ENCODE results near the gene GCC2.
"Not testable (repeated sequence)": the region's sequence is repeated elsewhere in the genome, so short reads cannot be mapped to it uniquely, and the experiment has no call there.

GCC2 gene

DNA sequence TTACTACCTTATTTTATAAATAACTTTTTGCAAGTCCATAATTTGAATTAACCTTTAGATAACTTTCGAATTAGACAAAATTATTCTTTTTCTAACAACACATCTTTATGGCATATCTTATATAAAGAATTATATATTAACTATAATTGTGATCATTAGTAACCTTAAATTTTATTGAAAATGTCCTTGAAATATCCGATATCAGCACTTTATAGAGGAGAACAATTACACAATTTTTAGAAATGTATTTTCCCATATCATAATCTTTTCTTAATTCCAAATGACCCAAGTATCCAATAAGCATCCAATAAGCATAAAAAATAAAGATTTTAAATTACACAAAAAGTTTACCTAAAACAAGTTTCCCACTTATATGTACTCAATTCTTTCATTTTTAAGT is 7.3 kb upstream of the GCC2 start:
- no peak for DNase-seq

DNA sequence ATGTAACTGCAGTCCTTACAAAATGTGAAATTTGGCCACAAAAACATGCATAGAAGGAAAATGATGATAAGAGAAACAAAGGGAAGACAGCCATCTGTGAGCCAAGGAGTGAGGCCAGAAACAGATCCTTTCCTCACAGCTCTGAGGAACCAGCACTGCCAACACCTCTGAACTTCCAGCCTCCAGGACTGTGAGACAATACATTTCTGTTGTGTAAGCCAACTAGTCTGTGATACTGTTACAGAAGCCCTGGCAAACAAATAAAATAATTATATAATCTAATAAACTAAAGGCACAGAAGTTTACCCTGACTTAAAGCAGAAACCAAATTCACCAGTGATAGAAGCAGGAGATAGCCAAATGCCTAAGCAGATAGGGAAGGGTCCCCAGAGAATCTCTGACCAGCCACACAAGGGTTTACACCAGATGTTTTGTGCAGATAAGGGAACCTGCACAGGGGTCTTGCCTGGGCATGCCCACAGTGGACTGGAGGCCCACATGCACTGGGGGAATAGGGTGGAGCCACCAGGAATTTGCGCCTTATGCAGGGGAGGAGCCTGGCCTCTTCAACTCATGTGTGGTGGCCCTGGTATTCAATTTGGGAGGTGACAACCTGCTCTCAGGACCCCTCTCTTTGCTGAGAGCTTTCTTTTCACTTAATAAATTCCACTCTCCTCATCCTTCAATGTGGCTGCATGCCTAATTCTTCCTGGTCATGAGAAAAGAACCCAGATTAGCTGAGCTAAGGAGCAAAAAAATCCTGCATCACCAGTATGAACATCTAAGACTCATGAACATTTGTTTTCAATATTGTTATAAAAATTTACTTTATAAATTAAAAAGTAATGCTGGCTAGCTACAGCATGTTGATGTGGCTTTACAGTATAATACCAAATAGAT is 3.8 kb upstream of the GCC2 start:
- DNase-seq = no peak

DNA sequence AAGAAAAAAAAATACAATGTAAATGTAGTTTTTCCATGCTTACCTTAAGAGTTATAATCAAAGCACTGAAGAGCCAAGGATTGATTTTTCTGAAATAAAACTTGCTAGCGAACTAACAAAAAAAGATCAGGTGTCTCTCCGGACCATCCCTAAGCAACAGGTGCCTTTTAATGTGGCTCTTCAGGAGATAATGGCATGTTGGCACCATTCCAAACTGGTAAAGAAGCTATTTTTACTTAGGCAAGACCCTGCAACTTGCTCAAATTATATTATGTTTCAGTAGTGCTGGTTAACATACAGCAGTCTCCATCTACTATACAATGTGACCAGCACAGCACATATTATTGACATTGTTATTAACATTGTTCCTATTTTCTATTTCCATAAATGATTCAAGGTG is 2.3 kb upstream of the GCC2 start:
- no peak for DNase-seq

DNA sequence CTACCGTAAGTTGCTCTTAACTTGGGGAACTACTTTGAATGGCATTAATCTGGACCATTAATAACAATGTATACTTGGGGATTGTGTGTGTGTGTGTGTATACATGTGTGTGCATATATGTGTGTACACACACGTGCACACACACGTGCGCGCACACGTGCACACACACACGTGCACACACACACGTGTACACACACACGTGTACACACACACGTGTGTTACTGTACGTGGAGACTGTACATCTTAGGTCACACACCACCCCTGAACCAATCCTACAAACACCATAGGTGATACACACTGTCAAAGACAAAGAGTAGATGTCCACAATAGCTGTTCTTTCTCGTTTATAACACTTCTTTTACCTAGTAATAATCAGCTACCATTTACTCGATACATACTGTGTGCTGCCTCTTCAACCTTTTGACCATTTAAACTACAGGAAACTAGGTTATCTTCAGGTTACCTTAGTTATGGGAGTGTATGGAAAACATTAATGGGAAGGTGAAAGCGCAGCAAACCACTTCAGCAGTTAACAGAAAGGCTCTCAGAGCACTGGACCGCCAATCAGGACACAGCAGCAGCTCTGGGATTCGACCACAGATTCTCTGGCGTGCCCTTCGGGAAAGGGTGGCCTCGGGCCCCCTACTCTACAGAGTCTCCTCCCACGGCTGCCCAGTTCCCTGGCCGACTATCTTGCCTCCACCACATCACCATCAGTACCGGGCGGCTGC is 894 bp upstream of the GCC2 start:
- DNase-seq = no peak

DNA sequence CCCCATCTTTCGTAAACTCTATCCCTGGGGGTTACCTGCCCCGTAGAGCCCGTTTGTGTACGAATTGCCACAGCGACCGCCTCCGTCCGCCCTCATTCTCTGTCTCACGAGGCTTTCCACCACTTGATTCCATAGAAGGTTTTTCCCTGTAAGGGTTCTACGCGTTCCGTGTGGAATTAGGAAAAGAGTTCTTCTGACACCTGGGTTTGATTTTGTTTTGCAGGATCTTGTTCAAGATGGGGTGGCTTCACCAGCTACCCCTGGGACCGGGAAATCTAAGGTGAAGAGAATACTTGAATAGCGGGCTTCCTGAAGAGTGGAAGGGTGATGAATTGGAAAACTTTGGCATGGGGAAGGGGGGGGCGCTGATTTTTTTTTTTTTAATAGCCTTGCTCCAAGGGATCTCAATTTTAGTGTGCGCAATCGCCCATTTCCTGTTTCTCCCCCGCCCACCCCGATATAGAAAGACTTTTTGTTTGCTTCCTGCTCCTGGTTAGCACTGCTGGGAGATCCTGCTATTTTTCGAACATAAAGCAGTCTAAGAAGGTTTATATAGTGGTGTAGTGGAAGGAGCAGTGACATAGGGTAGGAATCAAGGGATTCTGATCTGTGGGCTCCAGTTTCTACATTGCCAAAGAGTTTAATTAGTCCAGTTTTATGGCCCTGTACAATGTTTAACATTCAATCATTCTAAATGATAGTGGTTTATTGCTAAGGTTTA is 564 bp downstream of the GCC2 start:
- no peak for DNase-seq

DNA sequence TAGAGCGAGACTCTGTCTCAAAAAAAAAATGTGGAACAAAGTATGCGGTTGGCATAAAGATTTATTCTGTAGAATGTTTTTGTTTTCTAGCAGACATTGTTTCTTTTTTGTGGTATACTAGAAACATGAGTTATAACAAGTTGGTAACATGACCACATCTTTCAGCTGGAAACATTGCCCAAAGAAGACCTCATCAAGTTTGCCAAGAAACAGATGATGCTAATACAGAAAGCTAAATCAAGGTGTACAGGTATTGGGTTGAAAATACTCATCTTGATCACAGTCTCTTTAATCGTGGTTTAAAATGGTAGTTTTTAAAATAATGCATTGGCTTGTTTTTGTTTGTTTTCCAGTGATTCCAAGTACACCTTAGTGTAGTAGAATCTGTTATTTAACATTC is 1.9 kb downstream of the GCC2 start:
- DNase-seq = no peak

DNA sequence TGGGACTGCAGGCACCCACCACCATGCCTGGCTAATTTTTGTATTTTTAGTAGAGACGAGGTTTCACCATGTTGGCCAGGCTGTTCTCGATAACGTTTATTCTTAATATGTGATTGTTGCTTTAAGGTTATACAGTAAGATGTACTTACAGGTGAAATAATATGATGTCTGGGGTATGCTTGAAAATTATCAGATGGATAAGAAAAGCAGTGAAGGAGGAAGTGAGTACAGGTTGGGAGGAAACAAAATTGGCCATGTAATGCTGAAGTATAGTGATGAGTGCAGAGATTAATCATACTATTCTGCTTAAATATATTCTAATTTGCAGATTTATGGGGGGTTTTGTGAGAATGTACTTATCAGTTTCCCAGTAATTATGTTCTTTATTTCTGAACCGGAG is 3.0 kb downstream of the GCC2 start:
- DNase-seq = no peak

DNA sequence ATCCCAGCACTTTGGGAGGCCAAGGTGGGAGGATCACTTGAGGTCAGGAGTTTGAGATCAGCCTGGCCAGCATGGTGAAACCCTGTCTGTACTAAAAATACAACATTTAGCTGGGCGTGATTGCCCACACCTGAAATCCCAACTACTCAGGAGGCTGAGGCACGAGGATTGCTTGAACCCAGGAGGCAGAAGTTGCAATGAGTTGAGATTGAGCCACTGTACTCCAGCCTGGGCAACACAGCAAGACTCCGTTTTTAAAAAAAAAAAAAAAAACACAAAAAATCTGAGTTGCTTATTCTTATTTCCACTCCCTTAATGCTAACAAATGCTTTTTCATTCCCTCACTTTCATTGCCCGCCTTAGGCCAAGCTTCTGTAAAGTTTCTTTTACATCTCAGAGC is 4.5 kb downstream of the GCC2 start:
- DNase-seq = not testable (repeated sequence)

DNA sequence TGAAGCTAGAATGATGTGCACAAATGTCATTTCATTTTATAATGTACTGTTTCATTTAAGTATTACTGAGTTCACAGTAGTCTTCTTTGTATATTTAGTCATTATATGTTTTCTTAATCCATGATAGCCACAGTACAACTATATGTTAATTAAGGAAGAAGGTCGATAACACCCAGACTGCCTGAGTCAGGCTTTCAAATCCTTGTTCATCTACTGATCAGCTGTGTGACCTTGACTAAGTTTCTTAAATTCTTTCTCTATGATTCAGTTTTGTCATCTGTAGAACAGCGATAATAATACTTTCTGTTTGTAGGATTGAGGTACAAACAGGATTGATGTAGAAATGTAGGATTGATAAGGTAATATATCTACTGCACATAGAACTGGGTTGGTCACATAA is 5.4 kb downstream of the GCC2 start:
- no peak for DNase-seq

DNA sequence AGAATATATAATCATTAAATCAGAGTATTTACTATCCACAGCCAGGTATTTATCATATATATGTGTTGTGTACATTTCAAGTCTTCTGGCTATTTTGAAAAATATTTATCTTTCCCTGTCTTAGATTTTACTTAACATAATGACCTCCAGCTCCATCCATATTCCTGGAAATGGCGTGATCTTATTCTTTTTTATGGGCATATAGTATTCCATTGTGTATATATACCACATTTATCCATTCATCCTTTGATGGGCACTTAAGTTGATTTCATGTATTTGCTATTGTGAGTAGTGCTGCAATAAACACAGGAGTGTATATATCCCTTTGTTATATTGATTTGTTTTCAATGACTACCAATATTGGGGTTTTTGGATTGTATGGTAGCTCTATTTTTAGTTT is 6.6 kb downstream of the GCC2 start:
- DNase-seq = no peak

DNA sequence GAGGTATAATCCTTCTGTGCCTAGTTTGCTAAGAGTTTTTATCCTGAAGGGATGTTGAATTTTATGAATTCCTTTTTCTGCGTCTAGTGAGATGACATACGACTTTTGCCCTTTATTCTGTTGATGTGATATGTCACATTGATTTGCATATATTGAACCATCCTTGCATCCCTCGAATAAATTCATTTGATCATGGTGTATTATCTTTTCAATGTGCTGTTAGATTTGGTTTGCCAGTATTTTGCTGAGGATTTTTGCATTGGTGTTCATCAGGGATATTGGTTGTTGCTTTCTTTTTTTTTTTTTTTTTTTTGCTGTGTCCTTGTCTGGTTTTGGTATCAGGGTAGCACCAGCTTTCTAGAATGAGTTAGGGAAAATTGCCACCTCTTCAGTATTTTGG is 9.1 kb downstream of the GCC2 start:
- DNase-seq = no peak

DNA sequence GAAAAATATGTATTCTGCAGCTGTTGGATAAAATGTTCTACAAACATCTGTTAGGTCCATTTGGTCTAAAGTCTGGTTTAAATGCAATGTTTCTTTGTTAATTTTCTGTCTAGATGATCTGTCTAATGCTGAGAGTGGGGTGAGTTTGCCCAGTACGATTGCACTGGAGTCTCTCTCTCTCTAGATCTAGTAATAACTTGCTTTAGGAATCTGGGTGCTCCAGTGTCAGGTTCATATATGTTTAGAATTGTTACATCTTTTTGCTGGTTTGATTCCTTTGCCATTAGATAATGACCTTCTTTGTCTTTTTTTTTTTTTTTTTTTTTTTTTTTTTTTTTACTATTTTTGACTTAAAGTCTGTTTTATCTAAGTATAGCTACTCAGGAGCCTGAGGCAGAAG is 10.4 kb downstream of the GCC2 start:
- no peak for DNase-seq

DNA sequence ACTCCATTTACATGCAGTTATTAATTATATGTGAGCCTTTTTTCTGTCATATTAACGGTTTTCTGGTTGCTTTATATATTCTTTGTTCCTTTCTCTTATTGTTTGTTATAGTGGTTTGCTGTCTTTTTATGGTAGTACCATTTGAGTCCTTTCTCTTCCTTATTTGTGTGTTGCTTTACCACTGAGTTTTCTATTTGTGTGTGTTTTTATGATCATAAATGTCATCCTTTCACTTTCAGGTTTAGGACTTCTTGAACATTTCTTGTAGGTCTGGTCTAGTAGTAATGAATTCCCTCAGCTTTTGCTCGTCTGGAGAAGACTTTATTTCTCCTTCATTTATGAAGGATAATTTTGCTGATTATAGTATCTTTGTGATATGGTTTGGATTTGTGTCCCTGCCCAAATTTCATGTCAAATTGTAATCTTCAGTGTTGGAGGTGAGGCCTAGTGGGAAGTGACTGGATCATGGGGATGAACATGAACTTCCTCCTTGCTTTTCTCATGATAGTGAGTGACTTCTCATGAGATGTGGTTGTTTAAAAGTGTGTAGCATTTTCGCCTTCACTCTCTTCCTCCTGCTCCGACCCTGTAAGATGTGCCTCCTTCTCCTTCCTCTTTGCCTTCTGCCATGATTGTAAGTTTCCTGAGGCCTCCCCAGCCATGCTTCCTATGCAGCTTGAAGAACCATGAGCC is 11.5 kb downstream of the GCC2 start:
- DNase-seq = no peak

DNA sequence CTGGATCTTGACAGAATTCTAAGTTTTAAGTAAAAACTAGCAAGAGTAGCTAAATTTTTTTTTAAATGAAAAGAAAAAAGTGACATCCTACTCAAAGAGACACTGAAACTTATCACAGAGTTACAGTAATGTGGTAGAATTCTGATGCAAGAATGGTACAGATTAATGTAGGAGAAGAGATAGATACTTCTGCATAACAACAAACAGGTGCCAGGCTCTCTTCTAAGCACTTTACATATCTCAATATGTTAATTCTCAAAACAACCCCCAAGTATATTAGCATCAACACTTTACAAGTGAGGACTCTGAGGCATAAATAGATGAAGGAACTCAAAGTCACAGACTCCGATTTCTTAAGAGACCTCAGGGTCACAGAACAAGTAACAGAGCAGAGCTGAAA is 28.1 kb downstream of the GCC2 start:
- no peak for DNase-seq

DNA sequence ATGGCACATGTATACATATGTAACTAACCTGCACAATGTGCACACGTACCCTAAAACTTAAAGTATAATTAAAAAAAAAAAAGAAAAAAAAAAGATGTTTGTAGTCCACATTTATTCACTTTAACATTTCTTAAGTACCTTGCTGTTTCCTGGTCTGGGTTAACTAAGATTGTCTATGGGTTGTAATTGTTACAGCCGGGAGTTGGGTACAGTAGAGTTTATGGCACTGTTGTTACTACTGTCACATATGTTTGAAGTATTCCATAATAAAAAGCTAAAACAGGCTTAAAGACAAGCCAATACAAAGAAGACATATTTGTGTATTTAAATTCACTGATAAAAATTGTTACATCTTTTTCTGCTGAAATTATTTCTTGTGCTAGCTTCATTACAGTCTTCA is 36.2 kb downstream of the GCC2 start:
- DNase-seq = no peak

DNA sequence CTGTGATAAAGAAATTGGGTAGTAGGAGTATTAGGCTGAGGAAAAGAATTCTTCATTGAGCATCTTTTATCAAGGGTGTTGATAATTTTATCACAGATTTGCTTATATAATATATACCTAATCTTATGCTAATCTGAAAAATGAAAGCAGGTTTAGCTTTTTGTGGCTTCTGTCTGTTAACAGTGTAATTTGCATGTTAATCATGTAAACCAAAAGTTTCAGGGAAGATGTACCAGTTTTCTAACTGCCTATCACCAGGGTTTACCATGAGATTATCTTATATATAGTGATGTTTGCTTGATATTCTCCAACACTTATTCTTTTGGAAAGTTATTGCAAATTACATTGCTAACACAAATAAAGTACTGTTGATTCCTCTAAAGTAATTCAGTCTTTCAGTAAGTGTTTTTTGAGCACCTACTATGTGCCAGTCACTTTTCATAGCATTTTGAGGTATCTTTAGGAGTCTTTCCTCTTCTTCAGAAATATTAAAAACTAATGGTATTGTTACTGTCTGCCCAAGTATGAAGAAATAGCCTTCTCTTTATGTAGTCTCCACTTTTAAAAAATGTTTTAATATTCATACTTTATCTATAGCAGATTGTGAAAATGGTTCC is 41.6 kb downstream of the GCC2 start:
- DNase-seq = no peak

DNA sequence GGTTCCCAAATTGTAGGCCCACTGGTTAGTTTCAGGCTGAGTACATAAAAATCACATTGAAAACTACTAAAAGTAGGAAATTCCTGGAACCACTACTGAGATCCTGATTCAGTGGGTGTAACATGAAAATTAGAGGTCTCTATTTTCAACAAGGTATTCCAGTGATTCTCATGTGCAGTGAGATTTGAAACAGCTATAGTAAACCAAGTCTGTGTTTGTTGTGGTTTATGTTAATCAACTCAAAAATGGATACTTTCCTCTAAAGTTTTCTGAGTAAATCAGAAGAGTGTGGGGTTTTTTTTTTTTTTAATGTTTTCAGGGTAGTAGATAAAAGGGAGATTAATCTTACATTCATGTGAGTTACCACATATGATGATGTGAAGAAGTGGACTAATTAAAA is 42.8 kb downstream of the GCC2 start:
- DNase-seq = no peak

DNA sequence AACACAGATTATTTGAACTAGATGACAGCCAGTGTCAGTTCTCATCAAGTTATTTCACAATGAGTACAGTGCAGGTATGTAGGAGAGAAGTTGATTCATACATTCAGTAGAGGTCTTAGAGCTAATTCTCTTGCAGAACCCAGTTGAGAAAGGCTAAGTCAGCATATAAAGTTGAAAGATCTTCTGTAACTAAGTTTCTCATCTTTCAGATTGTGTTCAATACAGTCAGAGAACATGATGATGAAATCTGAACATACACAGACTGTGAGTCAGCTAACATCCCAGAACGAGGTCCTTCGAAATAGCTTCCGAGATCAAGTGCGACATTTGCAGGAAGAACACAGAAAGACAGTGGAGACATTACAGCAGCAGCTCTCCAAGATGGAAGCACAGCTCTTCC is 43.4 kb downstream of the GCC2 start:
- no peak for DNase-seq

DNA sequence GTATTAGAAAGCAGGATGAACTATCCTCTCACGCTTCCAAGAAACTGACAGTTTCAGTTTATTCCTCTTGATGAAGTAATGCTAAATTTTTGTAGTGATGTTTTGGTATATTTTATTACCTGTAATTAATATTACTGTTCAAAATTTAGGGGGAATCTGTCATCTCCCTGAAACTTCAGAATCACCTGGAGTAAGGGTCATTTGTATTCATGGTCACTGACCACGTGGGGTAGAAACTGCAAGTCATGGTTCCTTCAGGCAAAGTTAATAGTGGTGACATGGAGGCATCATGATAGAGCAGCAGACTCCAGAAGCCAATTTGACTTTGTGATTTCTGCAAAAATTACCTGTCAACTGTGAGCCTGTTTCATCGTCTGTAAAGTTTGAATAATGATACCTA is 47.2 kb downstream of the GCC2 start:
- not testable (repeated sequence) for DNase-seq

DNA sequence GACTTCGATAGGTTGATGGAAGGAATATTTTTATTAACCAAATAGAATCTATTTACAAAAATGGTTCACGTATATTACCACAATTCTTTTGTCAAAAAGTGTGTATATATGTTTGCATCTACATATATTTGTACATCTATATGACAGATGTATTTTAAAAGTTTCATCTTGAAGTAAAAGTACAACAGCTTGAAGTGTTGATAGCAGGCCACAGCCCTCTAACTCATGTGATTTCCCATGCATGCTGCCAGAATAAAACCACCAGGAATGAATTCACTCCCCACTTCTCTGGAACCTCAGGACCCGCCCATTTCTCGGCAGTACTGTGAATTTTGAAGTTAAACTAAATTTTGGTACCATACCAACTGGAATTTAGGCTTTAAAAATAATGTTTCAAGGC is 58.6 kb downstream of the GCC2 start:
- DNase-seq = not testable (repeated sequence)

DNA sequence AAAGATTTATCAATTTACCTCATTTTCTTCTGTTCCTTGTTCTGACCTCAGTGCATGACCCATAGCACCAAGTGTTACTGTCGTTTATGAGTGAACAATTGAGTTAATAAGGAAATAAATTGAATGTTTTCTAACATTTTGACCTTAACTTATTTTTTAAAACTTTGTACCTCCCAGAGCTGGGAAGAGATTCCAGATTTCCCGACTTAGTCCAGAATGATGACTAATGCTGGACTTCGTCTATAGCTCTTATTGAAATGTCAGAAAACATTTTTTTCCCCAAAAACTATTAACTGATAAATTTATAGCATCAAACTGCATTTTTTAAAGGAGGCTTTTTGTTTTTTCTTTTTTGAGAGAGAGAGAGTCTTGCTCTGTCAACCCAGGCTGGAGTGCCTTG is 63.4 kb downstream of the GCC2 start:
- DNase-seq = not testable (repeated sequence)

DNA sequence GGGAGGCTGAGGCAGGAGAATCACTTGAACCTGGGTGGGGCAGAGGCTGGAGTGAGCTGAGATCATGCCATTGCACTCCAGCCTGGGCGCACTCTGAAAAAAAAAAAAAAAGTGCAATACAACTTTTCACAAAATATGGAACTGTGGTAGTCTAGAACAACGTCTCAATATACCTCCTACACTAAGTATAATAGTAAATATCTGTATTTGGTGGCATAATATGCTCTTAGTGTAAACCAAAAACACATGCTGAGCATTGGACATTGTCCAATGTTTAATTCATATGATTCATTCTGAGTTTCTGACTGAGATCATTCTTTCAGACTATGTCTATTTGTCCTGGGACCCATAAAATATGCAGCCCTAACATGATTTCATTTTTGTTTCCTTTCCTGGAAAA is 65.5 kb downstream of the GCC2 start:
- not testable (repeated sequence) for DNase-seq

DNA sequence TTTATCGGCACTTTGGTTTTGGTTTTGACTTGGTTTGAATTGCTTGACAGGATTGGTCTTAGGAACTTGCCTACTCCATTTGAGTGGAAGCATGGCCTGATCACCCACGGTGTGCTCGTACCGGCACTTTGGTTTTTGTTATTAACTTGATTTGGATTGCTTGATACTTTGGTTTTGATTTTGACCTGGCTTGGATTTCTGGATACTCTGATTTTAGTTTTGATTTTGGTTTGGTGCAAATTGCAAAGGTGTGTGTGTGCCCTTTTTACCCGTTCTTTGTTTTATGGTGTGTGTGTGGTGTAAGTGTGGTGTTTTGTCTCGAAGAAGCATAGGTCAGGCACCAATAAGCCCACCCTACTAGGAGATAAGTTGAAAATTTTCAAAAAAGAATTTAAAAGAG is 75.7 kb downstream of the GCC2 start:
- not testable (repeated sequence) for DNase-seq

Data from NCI-H2081 treated with DMSO at 0.1 percent for 48 hours (cell line).